Esophagus mucosa (tissue), 1 donor: ENCODE results near the gene C5orf15. TPM values are rescaled to one million over a fixed set of nuclear protein-coding genes. Genes with fewer than 3 reads are reported as not detected.

Experiments
- ATAC-seq: fragments of 200-7000 bp; cut with Tn5 transposase; one replicate; pipeline ENCODE4 v1.9.1; 2020
- total RNA-seq: library from RNA; stranded (reverse); gene quantifications from one replicate; pipeline ENCODE4 v1.2.4, GENCODE V29; 2023
- donor health status: DM: yes; HTN: yes; CAD: no.

C5orf15 gene
- total RNA-seq, 1 donor from 2014 or later: 14.3 TPM

GRCh38 chr5:133921069-133921468, 47.4 kb downstream of the C5orf15 start:
- no peak for ATAC-seq

DNA sequence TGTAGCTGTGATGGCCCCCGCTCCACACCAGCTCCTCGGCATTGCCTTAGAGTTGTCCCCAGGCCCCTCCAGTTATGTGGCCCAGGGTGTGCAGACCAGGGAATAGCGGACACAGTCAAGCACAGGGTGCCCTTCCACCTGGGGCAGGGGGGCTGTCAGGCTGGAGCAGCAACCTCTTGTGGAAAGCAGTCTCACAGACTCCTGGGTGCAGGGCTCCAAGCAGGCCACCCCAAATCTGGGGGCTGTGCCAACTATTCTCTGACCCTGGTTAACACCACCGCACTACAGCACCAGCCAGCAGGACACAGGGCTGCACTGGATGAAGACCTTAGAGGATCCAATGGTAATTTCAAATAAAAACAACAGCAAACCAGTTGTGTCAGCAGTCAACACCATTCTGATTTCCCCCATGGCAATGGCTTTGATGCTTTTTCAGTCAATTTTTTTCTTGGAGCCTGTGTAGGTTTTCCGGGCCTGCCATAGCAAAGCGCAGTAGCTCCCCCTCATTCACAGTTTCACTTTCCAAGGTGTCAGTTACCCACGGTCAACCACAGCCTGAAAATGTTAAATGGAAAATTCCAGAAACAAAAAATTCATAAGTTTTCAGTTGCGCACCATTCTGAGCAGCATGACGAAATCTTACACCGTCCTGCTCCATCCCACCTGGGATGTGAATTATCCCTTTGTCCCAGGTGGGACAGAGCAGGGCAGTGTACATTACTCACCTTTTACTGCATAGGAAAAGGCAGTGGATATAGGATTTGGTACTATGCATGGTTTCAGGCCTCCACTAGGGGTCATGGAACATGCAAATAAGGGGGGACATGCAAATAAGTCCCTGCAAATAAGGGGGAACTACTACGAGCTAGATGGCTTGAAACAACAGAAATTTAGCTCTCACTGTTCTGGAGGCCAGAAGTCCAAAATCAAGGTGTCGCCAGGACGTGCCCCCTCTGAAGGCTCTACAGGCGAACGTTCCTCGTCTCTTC, 49.0 kb downstream of the C5orf15 start:
- no peak for ATAC-seq

DNA sequence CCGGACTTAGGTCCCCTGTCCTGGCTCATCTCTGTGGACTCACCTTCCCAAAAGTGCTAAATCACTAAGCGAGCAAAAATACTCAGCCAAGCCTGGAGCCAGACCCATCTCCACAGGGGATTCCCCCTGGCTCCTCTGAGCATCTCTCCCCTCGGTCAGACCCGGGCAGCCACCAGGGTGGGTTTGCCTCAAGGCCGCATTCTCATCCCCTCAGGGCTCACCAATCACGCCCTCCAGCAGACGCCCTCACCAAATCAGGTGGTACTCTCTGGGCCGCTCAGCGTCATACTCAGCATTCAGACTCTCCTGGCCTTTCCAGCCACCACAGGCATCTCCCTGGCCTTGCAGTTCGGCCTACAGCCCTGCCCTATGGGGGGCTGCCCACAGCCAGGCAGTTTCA, 49.7 kb downstream of the C5orf15 start:
- no peak for ATAC-seq

GRCh38 chr5:133918316-133918715, 50.1 kb downstream of the C5orf15 start:
- no peak for ATAC-seq

- ATAC-seq: no peak
These were observed 50.6 kb downstream of the C5orf15 start for GRCh38 chr5:133917785-133918184.

- ATAC-seq: no peak
These were observed 51.5 kb downstream of the C5orf15 start for GRCh38 chr5:133916914-133917313.

- no peak for ATAC-seq
These were observed 51.9 kb downstream of the C5orf15 start for GRCh38 chr5:133916479-133916878.

- ATAC-seq: no peak
These were observed 54.0 kb downstream of the C5orf15 start for GRCh38 chr5:133914434-133914833.

DNA sequence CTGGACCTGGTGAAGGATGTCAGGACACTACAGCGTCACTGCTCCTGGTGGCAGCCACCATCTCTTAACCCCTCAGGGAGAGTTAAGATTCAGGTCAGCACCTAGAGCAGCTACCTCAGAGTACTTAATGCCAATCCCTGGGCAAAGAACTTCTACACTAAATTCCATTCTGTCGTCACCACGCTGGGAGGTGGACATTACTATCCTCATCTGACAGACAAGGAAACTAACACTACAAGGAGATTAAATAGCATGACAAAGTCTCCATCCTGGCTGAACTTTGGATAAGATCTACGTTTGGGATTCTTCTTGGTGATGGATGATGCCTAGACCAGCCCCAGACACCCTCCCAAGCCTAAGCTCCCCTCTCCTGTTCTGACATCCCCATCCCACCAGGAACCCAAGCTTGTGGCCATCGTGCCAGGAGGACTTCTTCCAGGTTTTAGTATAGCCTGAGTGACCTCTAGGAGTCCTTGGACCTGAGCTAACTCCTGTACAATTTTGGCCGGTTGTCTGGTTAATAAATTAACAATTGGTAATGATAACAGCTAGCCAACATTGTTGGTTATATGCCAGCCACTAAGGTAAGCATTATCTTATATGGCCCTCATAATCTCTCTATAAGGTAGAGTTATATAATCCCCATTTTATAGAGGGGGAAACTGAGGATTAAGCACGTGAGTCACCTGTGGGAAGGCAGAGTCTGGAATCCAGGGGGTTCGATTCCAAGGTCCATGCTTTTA, 54.8 kb downstream of the C5orf15 start:
- ATAC-seq: no peak

GRCh38 chr5:133912951-133913350, 55.5 kb downstream of the C5orf15 start:
- no peak for ATAC-seq

DNA sequence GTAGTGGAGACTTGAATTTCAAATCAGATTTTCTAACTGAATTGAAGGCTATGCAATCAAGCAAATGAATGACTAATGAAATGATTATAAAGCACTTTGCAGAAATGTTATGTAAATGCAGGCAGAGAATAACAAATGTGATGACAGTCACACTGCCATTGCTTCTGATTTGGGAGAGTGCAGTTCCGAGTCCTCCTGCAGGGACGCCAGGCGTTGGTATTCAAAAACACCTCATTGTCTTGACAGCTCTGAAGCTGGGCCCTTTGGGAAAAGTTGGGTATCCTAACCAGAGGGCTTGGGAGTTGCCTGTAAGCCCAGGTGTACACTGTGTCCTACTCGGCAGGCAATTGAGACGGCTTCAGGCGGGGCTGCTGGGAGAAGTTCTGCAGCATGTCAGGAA, 57.9 kb downstream of the C5orf15 start:
- ATAC-seq: no peak

GRCh38 chr5:133909603-133910002, 58.8 kb downstream of the C5orf15 start:
- ATAC-seq: no peak

GRCh38 chr5:133907075-133907474, 61.4 kb downstream of the C5orf15 start:
- ATAC-seq: no peak

GRCh38 chr5:133906303-133906702, 62.1 kb downstream of the C5orf15 start:
- ATAC-seq: no peak

Other genes starting within 250 kb of the C5orf15 start
- 154 TPM for gene VDAC1, start 36.4 kb upstream of the C5orf15 start, total RNA-seq
- gene TCF7, start 146.1 kb upstream of the C5orf15 start, total RNA-seq: 4.6 TPM
- 206 TPM for gene SKP1, start 208.3 kb upstream of the C5orf15 start, total RNA-seq